Liver (tissue), 9 donors: ENCODE results near the gene PAN2. TPM values are rescaled to one million over a fixed set of nuclear protein-coding genes. Genes with fewer than 3 reads are reported as not detected.
"Not testable (repeated sequence)": the region's sequence is repeated elsewhere in the genome, so short reads cannot be mapped to it uniquely, and the experiment has no call there.

Experiments used
- DNase-seq: peaks from one replicate; pipeline ENCODE4 v3.0.0-alpha.2; 2017; ENCODE audit warnings: low spot score
- H3K27ac ChIP-seq, 2 donors: one replicate each; pipeline ENCODE4 v1.7.0; 2013; ENCODE audit warnings: inconsistent platforms in 2 of 2, low read length in 2 of 2, control low read depth in 1 of 2, low read depth in 1 of 2, mild to moderate bottlenecking in 1 of 2
- H3K27me3 ChIP-seq, 4 donors: one replicate each; pipeline versions ENCODE4 v1.6.1 to v1.7.0; 2013; ENCODE audit warnings: low read length in 3 of 4, inconsistent platforms in 1 of 4, mild to moderate bottlenecking in 1 of 4, moderate library complexity in 1 of 4; ENCODE audit not compliant: control insufficient read depth in 4 of 4, insufficient read depth in 4 of 4
- H3K36me3 ChIP-seq, 4 donors: one replicate each; pipeline versions ENCODE4 v1.6.1 to v1.7.0; 2013; ENCODE audit warnings: low read length in 3 of 4, mild to moderate bottlenecking in 3 of 4, low read depth in 1 of 4, moderate library complexity in 1 of 4; ENCODE audit not compliant: control insufficient read depth in 4 of 4, insufficient read depth in 3 of 4
- H3K4me1 ChIP-seq, 4 donors: one replicate each; pipeline versions ENCODE4 v1.6.1 to v1.7.0; 2013; ENCODE audit warnings: low read length in 3 of 4, mild to moderate bottlenecking in 3 of 4, moderate library complexity in 1 of 4; ENCODE audit not compliant: control insufficient read depth in 4 of 4, insufficient read depth in 4 of 4
- H3K4me3 ChIP-seq, 3 donors: one replicate each; pipeline versions ENCODE4 v1.6.1 to v1.7.0; 2013; ENCODE audit warnings: low read length in 3 of 3, control low read depth in 1 of 3, low read depth in 1 of 3, mild to moderate bottlenecking in 1 of 3
- H3K9ac ChIP-seq, 2 donors: one replicate each; pipeline ENCODE4 v1.7.0; 2013; ENCODE audit warnings: low read length in 2 of 2, mild to moderate bottlenecking in 2 of 2, moderate library complexity in 2 of 2, control low read depth in 1 of 2, low read depth in 1 of 2
- H3K9me3 ChIP-seq, 4 donors: one replicate each; pipeline versions ENCODE4 v1.6.1 to v1.7.0; 2013; ENCODE audit warnings: low read length in 3 of 4; ENCODE audit not compliant: control insufficient read depth in 4 of 4
- ATF3 ChIP-seq: IDR thresholded peaks from 2 replicates; pipeline ENCODE4 v1.6.1; 2016; ENCODE audit warnings: antibody characterized with exemption
- CTCF ChIP-seq: fragments of 150-350 bp; IDR thresholded peaks from 2 replicates; pipeline ENCODE4 v1.5.1; 2017; ENCODE audit warnings: improper control_type of control experiment, low read depth, low read length; ENCODE audit not compliant: missing input control
- EGR1 ChIP-seq, 2 donors: IDR thresholded peaks; 2 replicates each; pipeline ENCODE4 v1.6.1; 2016 to 2018; ENCODE audit warnings: antibody characterized with exemption in 2 of 2, low read depth in 2 of 2
- FOXA1 ChIP-seq: IDR thresholded peaks from 2 replicates; pipeline ENCODE4 v1.6.1; 2016; ENCODE audit warnings: antibody characterized with exemption
- FOXA2 ChIP-seq: IDR thresholded peaks from 2 replicates; pipeline ENCODE4 v1.6.1; 2016; ENCODE audit warnings: antibody characterized with exemption
- GABPA ChIP-seq, 2 donors: IDR thresholded peaks in 1 of 2; conservative IDR thresholded peaks in 1 of 2; 2 replicates each; pipeline ENCODE4 v1.6.1; 2016; ENCODE audit warnings: antibody characterized with exemption in 2 of 2, mild to moderate bottlenecking in 1 of 2, moderate library complexity in 1 of 2
- HNF4A ChIP-seq, 2 donors: conservative IDR thresholded peaks; 2 replicates each; pipeline ENCODE4 v1.6.1; 2016; ENCODE audit warnings: antibody characterized with exemption in 2 of 2, mild to moderate bottlenecking in 2 of 2
- HNF4G ChIP-seq: IDR thresholded peaks from 2 replicates; pipeline ENCODE4 v1.6.1; 2016; ENCODE audit warnings: antibody characterized with exemption
- MAX ChIP-seq: IDR thresholded peaks from 2 replicates; pipeline ENCODE4 v1.6.1; 2016; ENCODE audit warnings: antibody characterized with exemption
- NR2F2 ChIP-seq: IDR thresholded peaks from 2 replicates; pipeline ENCODE4 v1.6.1; 2016; ENCODE audit warnings: antibody characterized with exemption
- RAD21 ChIP-seq, 2 donors: IDR thresholded peaks; 2 replicates each; pipeline ENCODE4 v1.6.1; 2016; ENCODE audit warnings: antibody characterized with exemption in 2 of 2, mild to moderate bottlenecking in 2 of 2
- YY1 ChIP-seq: IDR thresholded peaks from 2 replicates; pipeline ENCODE4 v1.6.1; 2016; ENCODE audit warnings: antibody characterized with exemption, mild to moderate bottlenecking
- ZBTB33 ChIP-seq: IDR thresholded peaks from 2 replicates; pipeline ENCODE4 v1.6.1; 2016; ENCODE audit warnings: antibody characterized with exemption
- WGBS: extraction: QIAGEN DNeasy Blood & Tissue Kit; methylation state at CpG from one replicate; pipeline ENCODE4 v1.1.7; 2013; 5-methylcytosine and 5-hydroxymethylcytosine counted together
- polyA plus RNA-seq, 2 donors: library from polyadenylated mRNA; stranded (reverse) in 1 of 2; unstranded in 1 of 2; fragments of 200-250 nt in 1 of 2; fragments of >200 nt in 1 of 2; fragmentation: Nextera tagmentation in 1 of 2; extraction: Ambion mirVana in 1 of 2; gene quantifications; one replicate each; pipeline versions ENCODE4 v1.2.1 to v1.2.3, GENCODE V29; 2013 to 2015
- total RNA-seq, 2 donors: library from RNA; depleted of rRNA; stranded (reverse); fragments of >200 nt; gene quantifications; one replicate each; pipeline ENCODE4 v1.2.3, GENCODE V29; 2014
- donor health status: healthy.
- donor health status: healthy.
- donor health status: healthy.
- donor health status: healthy.
- donor health status: healthy.

The PAN2 gene
- total and polyA plus RNA-seq, 4 donors: 20.5 to 92.4 (median 27.7) TPM

GRCh38 chr12:56326126-56326525, 7.7 kb downstream of the PAN2 start:
- H3K27me3 ChIP-seq: no peaks in the 10 kb centered on the region
- DNase-seq: no peak
- H3K9ac ChIP-seq: no peak overlapping the region
- H3K36me3 ChIP-seq: peaks cover 0 to 65% (median 62%) of the 10 kb centered on the region in 4 donors
- WGBS: 96% methylated on average over 8 of the region's 8 CpGs
- TF ChIP-seq EGR1 (IDR thresholded peaks at IDR 0.05; ENCODE audit: low read depth in 2 of 2) (no peak), MAX (no peak), HNF4G (no peak), YY1 (no peak), HNF4A (conservative IDR thresholded peaks at IDR 0.05) (no peak), ZBTB33 (no peak), FOXA1 (no peak), ATF3 (no peak), CTCF (no peak), RAD21 (IDR thresholded peaks at IDR 0.05) (no peak), NR2F2 (no peak), FOXA2 (no peak)
- H3K4me1 ChIP-seq: peaks cover 0 to 4% (median 0%) of the 10 kb centered on the region in 4 donors
- H3K27ac ChIP-seq: no peak overlapping the region
- H3K9me3 ChIP-seq: no peaks in the 10 kb centered on the region
- no peak overlapping the region for H3K4me3 ChIP-seq

GRCh38 chr12:56324206-56324605, 9.6 kb downstream of the PAN2 start:
- no peaks in the 10 kb centered on the region for H3K27me3 ChIP-seq
- H3K4me1 ChIP-seq: peaks cover 0 to 4% (median 0%) of the 10 kb centered on the region in 4 donors
- H3K9me3 ChIP-seq: no peaks in the 10 kb centered on the region
- H3K9ac ChIP-seq: no peak overlapping the region
- no peak overlapping the region for H3K27ac ChIP-seq
- WGBS: 94% methylated on average over 6 of the region's 6 CpGs
- no peak for DNase-seq
- H3K4me3 ChIP-seq: no peak overlapping the region
- TF ChIP-seq HNF4G (no peak), CTCF (no peak), GABPA (IDR thresholded peaks at IDR 0.05 in 1 of 2, conservative IDR thresholded peaks at IDR 0.05 in 1 of 2) (no peak)
- peaks cover 8 to 73% (median 72%) of the 10 kb centered on the region in 4 donors for H3K36me3 ChIP-seq

GRCh38 chr12:56321610-56322009, 12.2 kb downstream of the PAN2 start:
- H3K4me1 ChIP-seq, H3K27ac ChIP-seq, H3K27me3 ChIP-seq, H3K9me3 ChIP-seq, DNase-seq, H3K9ac ChIP-seq, H3K4me3 ChIP-seq: not testable (repeated sequence)
- WGBS: 93% methylated on average over 8 of the region's 8 CpGs
- peaks cover 11 to 66% (median 60%) of the 10 kb centered on the region in 4 donors for H3K36me3 ChIP-seq
